GM23338 (cell line): ENCODE measurements around the gene BNC2. TPM values are rescaled to one million over a fixed set of nuclear protein-coding genes. Genes with fewer than 3 reads are reported as not detected.

Experiments used
- ATAC-seq: fragments of 200-7000 bp; cut with Tn5 transposase; 3 replicates; pipeline ENCODE4 v1.9.1; 2020
- DNase-seq: peaks from one replicate; pipeline ENCODE4 v3.0.0-alpha.2; 2015; ENCODE audit warnings: low spot score
- H2AFZ ChIP-seq: fragments of 200-600 bp; sonication (generic); 2 replicates; pipeline ENCODE4 v1.8.0; 2016; ENCODE audit warnings: antibody characterized with exemption, mild to moderate bottlenecking, moderate library complexity
- H3F3A ChIP-seq: fragments of 200-600 bp; sonication (generic); replicated peaks from 2 replicates; pipeline ENCODE4 v1.8.0; 2017; ENCODE audit warnings: antibody characterized with exemption, mixed run types, low read depth
- H3K27ac ChIP-seq: fragments of 200-600 bp; sonication (generic); 2 replicates; pipeline ENCODE4 v1.6.1; 2016; ENCODE audit warnings: low read depth
- H3K27me3 ChIP-seq: fragments of 200-600 bp; sonication (generic); 2 replicates; pipeline ENCODE4 v1.8.0; 2016; ENCODE audit warnings: mild to moderate bottlenecking, mixed run types, moderate library complexity; ENCODE audit not compliant: insufficient read depth
- H3K36me3 ChIP-seq: fragments of 200-600 bp; sonication (generic); 2 replicates; pipeline ENCODE4 v1.8.0; 2016; ENCODE audit warnings: mild to moderate bottlenecking; ENCODE audit not compliant: insufficient read depth
- H3K4me1 ChIP-seq: fragments of 200-600 bp; sonication (generic); 2 replicates; pipeline ENCODE4 v1.8.0; 2016; ENCODE audit warnings: mild to moderate bottlenecking, moderate library complexity; ENCODE audit not compliant: insufficient read depth
- H3K4me2 ChIP-seq: fragments of 200-600 bp; sonication (generic); 2 replicates; pipeline ENCODE4 v1.7.1; 2017; ENCODE audit warnings: mixed run types
- H3K4me3 ChIP-seq: fragments of 200-600 bp; sonication (generic); 2 replicates; pipeline ENCODE4 v1.6.1; 2016; ENCODE audit warnings: mixed run types
- H3K79me2 ChIP-seq: fragments of 200-600 bp; sonication (generic); replicated peaks from 2 replicates; pipeline ENCODE4 v1.8.0; 2017; ENCODE audit warnings: mild to moderate bottlenecking; ENCODE audit not compliant: insufficient read depth
- H3K9me2 ChIP-seq: fragments of 200-600 bp; sonication (generic); 2 replicates; pipeline ENCODE4 v1.8.0; 2017; ENCODE audit not compliant: insufficient read depth
- H4K20me1 ChIP-seq: fragments of 200-600 bp; sonication (generic); replicated peaks from 2 replicates; pipeline ENCODE4 v1.8.0; 2017; ENCODE audit warnings: mild to moderate bottlenecking; ENCODE audit not compliant: insufficient read depth
- H3K27ac Mint-ChIP-seq: 2 replicates; pipeline ENCODE4 v1.8.0; 2020; ENCODE audit warnings: inconsistent platforms, mild to moderate bottlenecking, moderate library complexity, mixed read lengths
- H3K27me3 Mint-ChIP-seq: 3 replicates; pipeline ENCODE4 v1.8.0; 2022; ENCODE audit warnings: low read depth, mild to moderate bottlenecking, moderate library complexity, mixed read lengths, inconsistent platforms; ENCODE audit not compliant: insufficient read depth, poor library complexity
- H3K36me3 Mint-ChIP-seq: 3 replicates; pipeline ENCODE4 v1.8.0; 2021; ENCODE audit warnings: low read depth, mild to moderate bottlenecking, inconsistent platforms, moderate library complexity, mixed read lengths
- H3K4me1 Mint-ChIP-seq: 3 replicates; pipeline ENCODE4 v1.8.0; 2020; ENCODE audit warnings: mild to moderate bottlenecking, inconsistent platforms, mixed read lengths
- H3K4me3 Mint-ChIP-seq: 3 replicates; pipeline ENCODE4 v1.8.0; 2021; ENCODE audit warnings: moderate library complexity, mild to moderate bottlenecking, inconsistent platforms, mixed read lengths
- H3K9me3 Mint-ChIP-seq: 3 replicates; pipeline ENCODE4 v1.8.0; 2020; ENCODE audit warnings: moderate library complexity, mild to moderate bottlenecking, inconsistent platforms, mixed read lengths
- ETS1 ChIP-seq: IDR thresholded peaks from 2 replicates; pipeline ENCODE4 v1.6.1; 2016; ENCODE audit warnings: antibody characterized with exemption
- EZH2phosphoT487 ChIP-seq: fragments of 200-600 bp; sonication (generic); IDR thresholded peaks from one replicate; pipeline ENCODE4 v1.8.1; 2018; ENCODE audit warnings: antibody characterized with exemption; ENCODE audit not compliant: unreplicated experiment
- JUNB ChIP-seq: IDR thresholded peaks from one replicate; pipeline ENCODE4 v1.6.1; 2016; ENCODE audit warnings: antibody characterized with exemption; ENCODE audit not compliant: unreplicated experiment
- NANOG ChIP-seq: IDR thresholded peaks from 2 replicates; pipeline ENCODE4 v1.6.1; 2016; ENCODE audit warnings: antibody characterized with exemption, borderline replicate concordance
- POLR2AphosphoS5 ChIP-seq: IDR thresholded peaks from 2 replicates; pipeline ENCODE4 v1.6.1; 2016; ENCODE audit warnings: antibody characterized with exemption, low read depth
- REST ChIP-seq: IDR thresholded peaks from one replicate; pipeline ENCODE4 v1.6.1; 2018; ENCODE audit warnings: antibody characterized with exemption; ENCODE audit not compliant: unreplicated experiment
- ZNF114 ChIP-seq: fragments of 250-450 bp; sonication (Bioruptor Pico); IDR thresholded peaks from 2 replicates; pipeline ENCODE4 v1.5.0; 2020; ENCODE audit warnings: mild to moderate bottlenecking, moderate library complexity
- ZNF462 ChIP-seq: fragments of 250-450 bp; sonication (Bioruptor Pico); IDR thresholded peaks from 2 replicates; pipeline ENCODE4 v1.5.0; 2020; ENCODE audit warnings: mild to moderate bottlenecking, moderate library complexity
- polyA plus RNA-seq: library from polyadenylated mRNA; unstranded; fragments of >200 nt; fragmentation: Nextera tagmentation; extraction: Ambion mirVana; gene quantifications from 2 replicates; pipeline ENCODE4 v1.2.1, GENCODE V29; 2016
- total RNA-seq: library from RNA; depleted of rRNA; stranded (reverse); fragments of >200 nt; shearing (Covaris generic); gene quantifications from 2 replicates; pipeline ENCODE4 v1.2.3, GENCODE V29; 2014
- TF ChIP-seq, protein P1 (sequence below), 2 experiments: fragments of 200-600 bp in 1 of 2; sonication (generic) in 1 of 2; conservative IDR thresholded peaks; 2 replicates each; pipeline versions ENCODE4 v1.5.1 to v1.6.1; 2016 to 2017; ENCODE audit warnings: antibody characterized with exemption in 2 of 2, low read depth in 2 of 2, mild to moderate bottlenecking in 2 of 2, moderate library complexity in 1 of 2

Gene BNC2
- total and polyA plus RNA-seq, 2 experiments from 2014 or later = 12.7 to 13.2 TPM

DNA sequence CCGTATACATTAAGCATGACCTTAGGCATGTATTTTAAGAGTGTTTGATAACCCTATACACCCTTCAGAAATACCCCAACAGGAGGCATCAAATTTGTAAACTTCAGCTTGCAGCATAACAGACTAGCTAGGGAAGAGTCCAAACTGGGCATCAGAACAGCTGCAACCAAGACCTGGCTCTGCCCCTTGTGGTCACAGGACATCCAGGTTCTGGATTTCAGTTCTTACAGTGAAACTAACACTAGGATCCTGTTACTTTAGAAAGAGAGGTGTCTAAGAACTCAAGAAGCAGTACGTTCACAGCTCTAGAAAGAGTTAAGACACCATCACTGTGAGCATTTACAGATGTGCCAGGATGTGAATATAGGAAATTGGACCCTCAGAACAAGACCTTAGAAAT lies 229.8 kb downstream of the BNC2 start:
- H3K9me3 Mint-ChIP-seq = no peaks in the 10 kb centered on the region
- no peaks in the 10 kb centered on the region for H3K27me3 ChIP-seq
- no peaks in the 10 kb centered on the region for H3K9me2 ChIP-seq
- peaks cover 14% of the 10 kb centered on the region for H3K4me1 ChIP-seq
- no peaks in the 10 kb centered on the region for H4K20me1 ChIP-seq
- TF ChIP-seq, protein P1, sequence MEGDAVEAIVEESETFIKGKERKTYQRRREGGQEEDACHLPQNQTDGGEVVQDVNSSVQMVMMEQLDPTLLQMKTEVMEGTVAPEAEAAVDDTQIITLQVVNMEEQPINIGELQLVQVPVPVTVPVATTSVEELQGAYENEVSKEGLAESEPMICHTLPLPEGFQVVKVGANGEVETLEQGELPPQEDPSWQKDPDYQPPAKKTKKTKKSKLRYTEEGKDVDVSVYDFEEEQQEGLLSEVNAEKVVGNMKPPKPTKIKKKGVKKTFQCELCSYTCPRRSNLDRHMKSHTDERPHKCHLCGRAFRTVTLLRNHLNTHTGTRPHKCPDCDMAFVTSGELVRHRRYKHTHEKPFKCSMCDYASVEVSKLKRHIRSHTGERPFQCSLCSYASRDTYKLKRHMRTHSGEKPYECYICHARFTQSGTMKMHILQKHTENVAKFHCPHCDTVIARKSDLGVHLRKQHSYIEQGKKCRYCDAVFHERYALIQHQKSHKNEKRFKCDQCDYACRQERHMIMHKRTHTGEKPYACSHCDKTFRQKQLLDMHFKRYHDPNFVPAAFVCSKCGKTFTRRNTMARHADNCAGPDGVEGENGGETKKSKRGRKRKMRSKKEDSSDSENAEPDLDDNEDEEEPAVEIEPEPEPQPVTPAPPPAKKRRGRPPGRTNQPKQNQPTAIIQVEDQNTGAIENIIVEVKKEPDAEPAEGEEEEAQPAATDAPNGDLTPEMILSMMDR (conservative IDR thresholded peaks at IDR 0.05; ENCODE audit: low read depth in 2 of 2) = peak; percentile 45 to 58
- TF ChIP-seq NANOG = no peak
- no peak for TF ChIP-seq ZNF114 (CRISPR knock-in tag)
- no peak for TF ChIP-seq JUNB
- no peaks in the 10 kb centered on the region for H3K79me2 ChIP-seq
- no peaks in the 10 kb centered on the region for H3K36me3 Mint-ChIP-seq
- no peak overlapping the region for H3K27ac ChIP-seq
- H3K36me3 ChIP-seq = no peaks in the 10 kb centered on the region
- no peaks in the 10 kb centered on the region for H3F3A ChIP-seq
- no peak overlapping the region for H2AFZ ChIP-seq
- no peak overlapping the region for H3K4me3 Mint-ChIP-seq
- H3K4me3 ChIP-seq = no peak overlapping the region
- DNase-seq (peak; percentile 72), ATAC-seq (peak; percentile 85)
- H3K4me1 Mint-ChIP-seq = peaks cover 27% of the 10 kb centered on the region
- H3K4me2 ChIP-seq = no peak overlapping the region
- no peak overlapping the region for H3K27ac Mint-ChIP-seq
- no peaks in the 10 kb centered on the region for H3K27me3 Mint-ChIP-seq

DNA sequence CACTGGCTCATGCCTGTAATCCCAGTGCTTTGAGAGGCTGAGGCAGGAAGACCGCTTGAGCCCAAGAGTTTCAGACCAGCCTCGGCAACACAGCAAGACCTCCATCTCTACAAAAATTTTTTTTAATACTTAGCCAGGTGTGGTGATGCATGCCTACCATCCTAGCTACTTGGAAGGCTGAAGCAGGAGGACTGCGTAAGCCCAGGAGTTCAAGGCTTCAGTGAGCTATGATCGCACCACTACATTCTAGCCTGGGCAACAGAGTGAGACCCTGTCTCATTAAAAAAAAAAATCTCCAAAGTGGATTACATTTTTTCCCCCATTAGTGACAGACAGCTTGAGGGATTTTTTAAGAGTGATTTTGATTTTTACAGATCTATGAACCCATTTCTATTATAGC lies 230.8 kb downstream of the BNC2 start:
- no peaks in the 10 kb centered on the region for H3K79me2 ChIP-seq
- TF ChIP-seq ZNF462 (no peak), POLR2AphosphoS5 (no peak), JUNB (no peak), EZH2phosphoT487 (no peak), NANOG (no peak), ETS1 (no peak), REST (no peak)
- H3K9me2 ChIP-seq = no peaks in the 10 kb centered on the region
- H3K4me2 ChIP-seq = no peak overlapping the region
- no peak overlapping the region for H2AFZ ChIP-seq
- no peaks in the 10 kb centered on the region for H3K36me3 ChIP-seq
- Mint-ChIP-seq H3K4me1 (peaks cover 23% of the 10 kb centered on the region), H3K36me3 (no peaks in the 10 kb centered on the region), H3K27me3 (no peaks in the 10 kb centered on the region), H3K27ac (no peak overlapping the region), H3K9me3 (no peaks in the 10 kb centered on the region), H3K4me3 (no peak overlapping the region)
- no peak for DNase-seq
- peaks cover 14% of the 10 kb centered on the region for H3K4me1 ChIP-seq
- H4K20me1 ChIP-seq = no peaks in the 10 kb centered on the region
- ATAC-seq = no peak
- no peak overlapping the region for H3K4me3 ChIP-seq
- H3K27ac ChIP-seq = no peak overlapping the region
- H3F3A ChIP-seq = no peaks in the 10 kb centered on the region
- H3K27me3 ChIP-seq = no peaks in the 10 kb centered on the region
